SJCRH30 (cell line): ENCODE measurements around the gene AKNA. TPM values are rescaled to one million over a fixed set of nuclear protein-coding genes. Genes with fewer than 3 reads are reported as not detected.

Source experiments
- DNase-seq, 2 experiments: peaks; one replicate each; pipeline ENCODE4 v3.0.0-alpha.2; 2015 to 2020
- H3K27ac ChIP-seq: fragments of 250-450 bp; sonication (Bioruptor Pico); 2 replicates; pipeline ENCODE4 v1.5.1; 2020; ENCODE audit warnings: mild to moderate bottlenecking, moderate library complexity
- H3K27me3 ChIP-seq: fragments of 250-450 bp; sonication (Bioruptor Pico); 2 replicates; pipeline ENCODE4 v1.5.1; 2020; ENCODE audit warnings: mild to moderate bottlenecking, moderate library complexity
- H3K36me3 ChIP-seq: fragments of 250-450 bp; sonication (Bioruptor Pico); 2 replicates; pipeline ENCODE4 v1.5.1; 2020; ENCODE audit warnings: mild to moderate bottlenecking, moderate library complexity
- H3K4me1 ChIP-seq: fragments of 250-450 bp; sonication (Bioruptor Pico); 2 replicates; pipeline ENCODE4 v1.5.1; 2020; ENCODE audit warnings: mild to moderate bottlenecking, moderate library complexity
- H3K4me3 ChIP-seq: fragments of 250-450 bp; sonication (Bioruptor Pico); 2 replicates; pipeline ENCODE4 v1.5.1; 2020; ENCODE audit warnings: mild to moderate bottlenecking, moderate library complexity
- H3K9me3 ChIP-seq: fragments of 250-450 bp; sonication (Bioruptor Pico); replicated peaks from 2 replicates; pipeline ENCODE4 v1.5.1; 2020; ENCODE audit warnings: mild to moderate bottlenecking, moderate library complexity
- total RNA-seq: library from RNA; depleted of rRNA; stranded (reverse); fragments of >200 nt; shearing (Covaris generic); gene quantifications from 2 replicates; pipeline ENCODE4 v1.2.3, GENCODE V29; 2014; rRNA removed

The AKNA gene
- 2.0 and 3.1 TPM in 2 replicates for total RNA-seq

- Histone ChIP-seq H3K4me1 (peaks cover 10% of the 10 kb centered on the region; the same call in 1 of the 2 replicates), H3K4me3 (peak within 1 kb of the TSS; percentile 47), H3K27ac (peak within 1 kb of the TSS; percentile 36), H3K27me3 (no peaks in the 10 kb centered on the region), H3K9me3 (no peaks in the 10 kb centered on the region), H3K36me3 (no peaks in the 10 kb centered on the region)
- DNase-seq, result peak; percentile 51 to 58
Measured at GRCh38 chr9:114387680-114388356, at the start of gene AKNA. TSS of gene AKNA (minus strand) at chr9:114387982. CDS start at chr9:114381333, 6,649 bp downstream.

GRCh38 chr9:114437401-114437893, 49.7 kb upstream of the AKNA start:
- H3K36me3 ChIP-seq, result no peaks in the 10 kb centered on the region
- H3K27me3 ChIP-seq, result no peaks in the 10 kb centered on the region
- H3K4me1 ChIP-seq, result no peaks in the 10 kb centered on the region
- no peak overlapping the region for H3K27ac ChIP-seq
- no peak for DNase-seq
- no peaks in the 10 kb centered on the region for H3K9me3 ChIP-seq
- H3K4me3 ChIP-seq, result no peak overlapping the region

- peaks cover 14% of the 10 kb centered on the region for H3K4me1 ChIP-seq
- DNase-seq, result peak; percentile 48 to 75
Measured at GRCh38 chr9:114434878-114435311, 47.1 kb upstream of the AKNA start.

GRCh38 chr9:114433720-114434255, 46.0 kb upstream of the AKNA start:
- DNase-seq, result no peak
- Histone ChIP-seq H3K27me3 (no peaks in the 10 kb centered on the region), H3K36me3 (no peaks in the 10 kb centered on the region), H3K4me1 (peaks cover 19% of the 10 kb centered on the region), H3K9me3 (no peaks in the 10 kb centered on the region), H3K27ac (no peak overlapping the region), H3K4me3 (no peak overlapping the region)

More at GRCh38 chr9:114434878-114435311, 47.1 kb upstream of the AKNA start:
- H3K27ac ChIP-seq, result no peak overlapping the region
- H3K27me3 ChIP-seq, result no peaks in the 10 kb centered on the region
- H3K36me3 ChIP-seq, result no peaks in the 10 kb centered on the region
- H3K4me3 ChIP-seq, result no peak overlapping the region
- no peaks in the 10 kb centered on the region for H3K9me3 ChIP-seq

- peaks cover 19% of the 10 kb centered on the region for H3K4me1 ChIP-seq
- H3K4me3 ChIP-seq, result no peak overlapping the region
Measured at GRCh38 chr9:114433086-114433485, 45.3 kb upstream of the AKNA start.

GRCh38 chr9:114432323-114433067, 44.7 kb upstream of the AKNA start:
- Histone ChIP-seq H3K36me3 (no peaks in the 10 kb centered on the region), H3K27ac (no peak overlapping the region), H3K4me3 (no peak overlapping the region), H3K27me3 (no peaks in the 10 kb centered on the region), H3K4me1 (peaks cover 19% of the 10 kb centered on the region), H3K9me3 (no peaks in the 10 kb centered on the region)
- no peak for DNase-seq

More at GRCh38 chr9:114433086-114433485, 45.3 kb upstream of the AKNA start:
- DNase-seq, result no peak
- Histone ChIP-seq H3K27ac (no peak overlapping the region), H3K27me3 (no peaks in the 10 kb centered on the region), H3K9me3 (no peaks in the 10 kb centered on the region), H3K36me3 (no peaks in the 10 kb centered on the region)

- no peak overlapping the region for H3K27ac ChIP-seq
- no peaks in the 10 kb centered on the region for H3K36me3 ChIP-seq
- peaks cover 19% of the 10 kb centered on the region for H3K4me1 ChIP-seq
- H3K27me3 ChIP-seq, result no peaks in the 10 kb centered on the region
- peak in 1 of 2 experiments; percentile 42 for DNase-seq
- no peaks in the 10 kb centered on the region for H3K9me3 ChIP-seq
- H3K4me3 ChIP-seq, result no peak overlapping the region
Measured at GRCh38 chr9:114431770-114432169, 44.0 kb upstream of the AKNA start.

GRCh38 chr9:114431003-114431402, 43.2 kb upstream of the AKNA start:
- Histone ChIP-seq H3K4me1 (peaks cover 19% of the 10 kb centered on the region), H3K27me3 (no peaks in the 10 kb centered on the region), H3K4me3 (no peak overlapping the region), H3K36me3 (no peaks in the 10 kb centered on the region), H3K27ac (peak overlapping the region; percentile 46), H3K9me3 (no peaks in the 10 kb centered on the region)
- no peak for DNase-seq

- Histone ChIP-seq H3K27me3 (no peaks in the 10 kb centered on the region), H3K36me3 (no peaks in the 10 kb centered on the region), H3K9me3 (no peaks in the 10 kb centered on the region), H3K4me1 (peaks cover 19% of the 10 kb centered on the region), H3K4me3 (no peak overlapping the region), H3K27ac (peak overlapping the region; percentile 46)
- DNase-seq, result peak; percentile 76 to 87
Measured at GRCh38 chr9:114430457-114430856, 42.7 kb upstream of the AKNA start.

GRCh38 chr9:114429488-114429887, 41.7 kb upstream of the AKNA start:
- Histone ChIP-seq H3K27me3 (no peaks in the 10 kb centered on the region), H3K4me1 (peaks cover 19% of the 10 kb centered on the region), H3K36me3 (no peaks in the 10 kb centered on the region), H3K27ac (no peak overlapping the region), H3K4me3 (no peak overlapping the region), H3K9me3 (no peaks in the 10 kb centered on the region)
- DNase-seq, result no peak

GRCh38 chr9:114428466-114428865, 40.7 kb upstream of the AKNA start:
- DNase-seq, result peak; percentile 34 to 57
- Histone ChIP-seq H3K9me3 (no peaks in the 10 kb centered on the region), H3K36me3 (no peaks in the 10 kb centered on the region), H3K4me3 (no peak overlapping the region), H3K4me1 (peaks cover 19% of the 10 kb centered on the region), H3K27me3 (no peaks in the 10 kb centered on the region), H3K27ac (no peak overlapping the region)

GRCh38 chr9:114427644-114428043, 39.9 kb upstream of the AKNA start:
- H3K4me3 ChIP-seq, result no peak overlapping the region
- no peaks in the 10 kb centered on the region for H3K9me3 ChIP-seq
- no peaks in the 10 kb centered on the region for H3K27me3 ChIP-seq
- DNase-seq, result no peak
- H3K36me3 ChIP-seq, result no peaks in the 10 kb centered on the region
- H3K27ac ChIP-seq, result no peak overlapping the region
- peaks cover 19% of the 10 kb centered on the region for H3K4me1 ChIP-seq

GRCh38 chr9:114426046-114426948, 38.5 kb upstream of the AKNA start:
- Histone ChIP-seq H3K27ac (no peak overlapping the region), H3K36me3 (no peaks in the 10 kb centered on the region)

GRCh38 chr9:114425126-114425525, 37.3 kb upstream of the AKNA start:
- Histone ChIP-seq H3K36me3 (no peaks in the 10 kb centered on the region), H3K4me3 (no peak overlapping the region), H3K9me3 (no peaks in the 10 kb centered on the region), H3K27me3 (no peaks in the 10 kb centered on the region), H3K27ac (no peak overlapping the region), H3K4me1 (peaks cover 7% of the 10 kb centered on the region)
- no peak for DNase-seq

More at GRCh38 chr9:114426046-114426948, 38.5 kb upstream of the AKNA start:
- Histone ChIP-seq H3K4me1 (peaks cover 19% of the 10 kb centered on the region), H3K27me3 (no peaks in the 10 kb centered on the region), H3K9me3 (no peaks in the 10 kb centered on the region), H3K4me3 (no peak overlapping the region)
- no peak for DNase-seq
